CD4-positive, alpha-beta T cell treated with Interleukin-4 for 1 hour (primary cell): ENCODE measurements around the gene LSAMP.

Experiments used
- DNase-seq, 2 donors: peaks; one replicate each; pipeline ENCODE4 v3.0.0-alpha.2; 2020 to 2022

Gene LSAMP

DNA sequence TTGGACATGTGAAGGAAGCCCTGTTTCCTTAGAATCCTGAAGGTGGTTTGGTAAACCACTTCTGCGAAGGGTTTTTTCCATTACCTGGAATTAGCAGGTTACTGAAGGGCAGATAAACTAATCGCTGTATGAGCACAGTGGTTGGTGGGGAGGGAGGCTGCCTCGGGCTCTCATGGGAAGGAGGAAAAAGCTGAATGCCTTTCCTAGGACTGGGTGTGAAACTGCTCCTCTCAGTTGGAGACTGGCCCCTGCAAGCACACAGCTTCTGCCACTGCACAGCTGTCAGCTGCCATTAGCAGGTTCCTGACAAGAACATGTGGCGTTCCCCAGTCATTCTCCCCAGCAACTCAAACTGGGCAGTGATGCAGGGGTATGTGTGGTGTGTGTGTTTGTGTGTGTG is 445.7 kb downstream of the LSAMP start:
- DNase-seq = no peak

DNA sequence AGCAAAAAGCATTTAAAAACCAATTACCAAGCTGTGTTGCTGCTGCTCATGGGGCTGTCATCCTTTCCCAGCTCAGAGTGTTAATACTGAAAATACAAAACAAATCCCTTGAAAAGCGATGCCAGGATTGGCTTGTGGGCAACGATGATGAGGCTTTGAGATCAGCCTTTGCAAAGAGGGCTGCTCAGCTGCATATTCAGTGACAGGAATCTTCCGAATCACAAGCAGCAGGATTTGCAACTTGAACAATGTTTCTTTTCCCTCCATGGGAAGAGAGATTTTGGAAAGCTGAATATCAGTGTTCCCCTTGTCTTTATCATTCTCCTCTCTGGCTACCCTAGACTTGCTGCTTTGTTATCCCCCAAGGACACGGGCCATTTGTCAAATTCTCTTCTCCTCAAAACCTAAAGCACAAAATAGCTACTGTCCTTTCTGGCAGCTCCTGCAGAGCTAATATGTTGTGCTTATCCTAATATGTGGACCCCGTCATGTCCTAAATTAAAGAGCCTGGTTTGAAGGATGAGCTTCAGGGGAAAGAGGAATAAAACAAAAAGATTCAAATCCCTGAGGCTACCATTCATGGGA is 446.2 kb downstream of the LSAMP start:
- DNase-seq = no peak

DNA sequence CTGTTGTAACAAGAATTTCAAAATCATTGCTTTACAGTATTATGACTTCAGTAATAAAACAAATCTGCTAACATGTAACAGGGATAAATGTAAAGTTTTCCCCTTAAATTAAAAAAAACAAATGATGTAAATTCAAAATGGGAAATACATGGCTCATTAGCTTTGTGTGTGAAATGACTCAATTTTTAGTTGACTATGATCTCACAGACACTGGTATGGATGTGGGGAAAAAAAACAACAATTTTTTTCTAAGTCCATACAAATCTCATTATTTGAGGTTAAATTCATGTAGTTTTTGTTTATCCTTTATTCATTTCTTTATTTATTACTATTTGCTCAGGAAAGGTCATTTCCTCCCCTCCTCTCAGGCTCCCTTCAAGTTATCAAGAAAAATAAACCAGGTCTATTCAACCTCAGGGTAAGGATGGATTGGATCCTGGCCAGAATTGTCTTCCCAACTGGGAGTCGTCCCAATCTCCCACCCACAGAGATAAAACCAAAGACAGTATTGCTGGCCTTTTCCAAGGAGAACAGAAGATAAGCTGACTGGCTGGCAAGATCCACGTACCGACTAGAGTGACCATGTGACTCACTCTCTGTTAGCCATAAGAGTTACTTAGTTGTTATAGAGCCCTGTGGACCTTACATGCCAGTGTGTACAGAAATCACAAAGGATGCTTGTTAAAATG is 448.7 kb downstream of the LSAMP start:
- no peak for DNase-seq

DNA sequence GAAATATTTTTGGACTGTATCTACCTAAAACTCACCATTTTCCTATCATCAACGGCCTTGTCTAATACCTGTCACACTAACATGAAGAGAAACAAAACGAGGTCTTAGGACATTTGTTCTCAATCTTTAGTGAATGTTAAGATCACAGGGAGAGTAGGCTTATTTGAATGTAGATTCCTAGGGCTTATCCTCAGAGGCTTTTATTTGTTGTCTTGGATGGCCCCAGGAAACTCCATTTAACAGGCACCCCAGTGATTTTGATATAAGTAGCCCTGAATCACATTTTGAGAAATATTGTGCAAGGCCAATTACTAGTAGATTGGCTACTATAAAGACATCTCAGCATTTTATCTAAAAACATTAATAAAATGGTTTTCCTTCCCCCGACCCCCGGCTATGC is 454.6 kb downstream of the LSAMP start:
- DNase-seq = no peak

DNA sequence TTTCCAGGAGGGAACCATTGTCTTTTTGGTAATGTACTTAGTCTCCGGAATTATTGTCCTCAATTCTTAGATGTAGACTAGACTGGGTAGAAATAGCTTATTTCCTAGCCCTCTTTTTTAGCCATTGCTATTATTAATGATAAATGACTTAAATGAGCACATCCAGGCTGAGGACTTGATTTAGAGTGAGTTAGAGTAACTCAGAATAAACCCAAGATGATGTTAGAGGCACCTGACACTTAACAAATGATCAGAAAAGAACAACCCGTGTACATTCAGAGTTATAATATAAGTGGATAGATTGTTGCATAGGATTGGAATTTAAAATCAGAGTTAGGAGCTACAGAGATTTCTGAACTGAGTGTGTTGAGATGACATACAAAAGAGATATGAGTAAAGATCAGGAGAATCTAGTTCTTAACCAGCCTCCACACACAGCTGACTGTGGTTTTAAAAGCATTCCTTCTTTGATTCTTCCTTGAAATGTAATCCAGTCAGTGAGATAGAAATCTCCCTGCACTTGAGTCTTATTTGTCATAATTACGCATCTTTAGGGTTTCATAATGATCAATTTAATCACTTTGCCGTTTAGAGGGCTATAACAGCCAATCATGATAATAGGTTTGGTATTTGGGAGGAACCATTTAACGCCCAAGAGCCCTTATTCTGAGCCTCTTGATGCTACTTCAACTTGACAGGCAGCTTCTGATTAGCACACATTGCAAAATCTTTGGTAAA is 455.4 kb downstream of the LSAMP start:
- DNase-seq = no peak

DNA sequence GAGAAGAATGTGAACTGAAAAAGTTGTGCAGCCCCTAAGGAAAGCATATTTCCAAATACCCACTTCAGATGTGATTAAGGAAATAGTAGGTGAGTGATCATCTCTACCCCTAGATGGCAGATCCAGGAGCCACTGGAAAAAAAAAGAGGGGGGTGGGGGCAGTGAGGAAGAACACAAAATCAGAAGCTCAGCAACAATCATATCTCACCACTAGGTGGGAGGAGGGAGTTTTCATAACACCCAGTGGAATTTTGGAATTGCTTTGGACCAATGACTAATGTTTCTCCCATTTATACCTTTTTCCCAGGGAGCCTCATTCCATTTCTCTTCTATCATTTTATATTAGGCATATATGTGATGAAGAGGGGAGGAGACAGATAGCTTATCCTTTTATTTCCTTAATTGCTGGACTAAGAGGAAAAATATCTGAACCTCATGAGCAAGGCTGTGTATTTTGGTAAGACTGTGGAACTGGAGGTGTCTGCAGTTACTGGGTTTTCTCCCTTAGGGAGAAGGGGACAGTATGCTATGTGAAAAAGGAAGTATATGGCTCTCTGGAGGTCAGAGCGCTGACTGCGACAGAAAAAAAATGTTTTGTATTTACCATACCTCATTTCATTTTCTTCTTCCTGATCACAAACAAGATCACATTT is 458.6 kb downstream of the LSAMP start:
- no peak for DNase-seq

DNA sequence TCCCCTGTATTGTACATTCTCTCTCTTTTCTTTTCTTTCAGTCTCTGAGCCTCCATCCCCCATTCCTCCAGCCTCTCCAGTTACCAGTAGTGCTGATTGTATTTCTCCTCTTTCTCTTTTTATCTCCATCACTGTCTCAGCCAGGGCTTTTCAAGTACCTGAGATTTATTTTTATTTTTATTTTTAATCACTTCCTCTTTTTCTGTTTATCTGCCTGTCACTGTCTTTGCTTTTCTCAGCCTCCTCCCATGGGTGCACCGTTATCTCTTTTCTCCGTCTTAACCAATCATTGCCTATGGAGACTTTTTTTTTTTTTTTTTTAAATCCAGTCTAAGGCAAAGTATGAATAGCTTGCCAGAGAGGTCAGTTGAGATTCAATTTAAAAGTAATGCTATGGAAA is 462.7 kb downstream of the LSAMP start:
- no peak for DNase-seq

DNA sequence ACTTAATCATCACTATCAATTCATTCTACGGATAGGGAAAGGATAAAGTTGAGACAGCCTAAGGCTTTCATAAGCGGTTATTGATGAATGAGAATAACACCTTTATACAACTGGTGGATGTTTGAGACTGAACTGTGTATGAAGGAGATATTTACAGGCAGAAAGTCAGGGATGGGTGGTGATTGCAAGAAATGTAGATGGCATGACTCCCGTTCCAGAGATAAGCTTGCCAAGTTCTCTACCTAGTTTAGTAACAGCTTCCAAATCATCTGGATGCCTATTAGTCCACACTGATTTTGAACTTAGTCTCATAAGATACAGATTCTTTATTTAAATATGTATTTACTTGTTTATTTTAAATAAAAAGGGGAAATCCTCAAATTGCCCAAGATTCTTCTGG is 463.2 kb downstream of the LSAMP start:
- no peak for DNase-seq

DNA sequence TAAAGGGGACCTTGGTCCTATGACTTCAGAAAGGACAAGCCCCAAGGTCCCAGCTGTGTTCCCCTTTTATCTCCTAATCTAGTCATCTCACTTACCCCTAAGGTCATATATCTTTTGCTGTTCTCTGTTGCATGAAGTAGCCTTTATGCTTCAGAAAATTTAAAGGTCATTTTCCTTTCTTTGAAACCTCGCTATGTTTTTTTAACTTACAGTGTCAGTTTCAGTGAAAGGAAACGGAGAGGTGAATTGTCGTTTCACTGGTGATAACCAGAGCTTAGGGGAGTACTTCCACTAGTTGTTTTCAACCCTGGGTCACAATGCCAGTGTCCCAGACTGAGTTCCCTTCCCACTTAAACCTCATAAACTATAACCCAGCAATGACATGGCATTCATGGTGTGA is 464.6 kb downstream of the LSAMP start:
- DNase-seq = no peak

DNA sequence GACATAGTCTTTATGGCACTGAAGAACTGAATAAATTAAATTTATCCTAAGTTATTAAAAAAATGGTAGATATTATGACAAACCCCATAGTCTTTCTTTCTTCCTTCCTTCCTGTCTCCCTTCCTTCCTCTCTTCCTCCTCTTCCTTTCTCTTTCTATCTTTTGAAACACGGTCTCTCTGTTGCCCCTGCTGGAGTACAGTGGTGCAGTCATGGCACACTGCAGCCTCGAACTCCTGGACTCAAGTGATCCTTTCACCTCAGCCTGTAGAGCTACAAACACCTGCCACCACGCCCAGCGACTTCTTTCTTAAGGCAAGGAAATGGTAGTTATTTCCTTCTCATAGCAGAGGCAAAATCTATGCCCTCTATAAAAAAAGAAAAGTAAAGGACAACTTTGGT is 467.4 kb downstream of the LSAMP start:
- DNase-seq = no peak

DNA sequence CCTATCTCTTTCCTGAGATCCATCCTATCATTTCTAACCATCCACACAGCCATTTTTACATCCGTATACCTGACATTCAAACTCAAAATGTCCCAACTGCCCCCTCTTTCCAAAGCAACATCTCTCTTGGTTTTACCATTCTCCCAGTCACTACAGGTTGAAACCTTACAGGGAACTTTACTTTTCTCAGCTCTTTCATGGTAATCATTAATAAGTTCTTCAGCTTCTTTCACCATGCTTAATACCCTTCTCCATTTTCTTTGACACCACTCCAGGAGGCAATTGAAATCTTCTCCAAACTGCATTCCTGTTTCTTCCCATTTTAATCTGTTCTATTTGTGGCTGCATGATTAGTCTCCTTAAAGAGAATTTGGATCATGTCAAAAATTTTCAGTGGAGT is 469.5 kb downstream of the LSAMP start:
- no peak for DNase-seq

DNA sequence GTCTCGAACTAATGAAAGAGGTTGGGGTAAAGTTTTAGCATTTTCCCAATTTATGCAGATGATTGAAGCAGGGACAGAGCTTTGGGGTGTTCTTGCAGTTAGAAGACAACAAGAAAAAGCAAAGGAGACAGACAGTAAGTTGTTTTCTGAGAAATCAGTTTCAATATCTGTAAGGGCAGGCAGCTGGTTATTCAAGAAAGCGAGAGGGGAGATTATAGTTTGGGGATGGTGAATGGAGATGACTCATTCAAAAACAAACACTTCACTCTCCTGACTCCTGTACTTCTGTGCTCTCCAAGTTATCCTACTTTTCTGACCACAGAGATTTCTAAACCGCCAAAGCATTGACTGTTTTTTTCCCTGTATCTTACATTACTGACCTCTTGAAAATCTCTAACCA is 469.9 kb downstream of the LSAMP start:
- no peak for DNase-seq

DNA sequence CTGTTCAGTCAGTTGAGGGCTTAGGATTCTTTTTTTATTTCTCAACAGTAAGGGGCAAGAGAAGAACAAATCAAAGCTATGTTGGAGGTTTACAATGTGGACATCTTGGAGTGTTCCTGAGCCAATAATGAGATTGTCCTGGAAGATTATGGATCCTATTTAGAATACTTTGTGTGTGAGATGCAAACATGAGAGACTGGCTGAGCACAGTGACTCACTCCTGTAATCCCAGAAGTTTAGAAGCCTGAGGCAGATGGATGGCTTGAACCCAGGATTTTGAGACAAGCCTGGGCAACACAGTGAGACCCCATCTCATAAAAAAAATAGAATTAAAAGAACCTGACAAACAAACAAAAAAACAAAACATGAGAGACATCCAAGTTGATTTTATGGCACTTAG is 470.3 kb downstream of the LSAMP start:
- no peak for DNase-seq

DNA sequence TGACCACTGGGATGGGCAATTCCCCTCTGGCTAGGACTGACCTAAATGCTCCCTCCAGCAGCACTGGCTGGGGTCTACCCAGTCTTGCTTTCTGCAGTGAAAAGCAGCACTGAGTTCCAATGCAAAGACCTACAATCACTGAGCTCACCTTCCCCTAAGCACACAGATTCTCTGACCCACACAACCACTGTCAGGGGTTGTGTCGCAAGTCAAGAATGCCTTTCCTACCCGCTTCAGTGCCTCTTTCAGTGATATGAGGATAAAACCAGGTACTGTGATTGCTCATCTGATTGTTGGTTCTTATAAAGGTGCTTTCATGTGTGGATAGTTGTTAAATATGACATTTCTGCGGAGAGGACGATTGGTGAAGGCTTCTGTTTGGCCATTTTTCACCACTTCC is 476.4 kb downstream of the LSAMP start:
- no peak for DNase-seq

DNA sequence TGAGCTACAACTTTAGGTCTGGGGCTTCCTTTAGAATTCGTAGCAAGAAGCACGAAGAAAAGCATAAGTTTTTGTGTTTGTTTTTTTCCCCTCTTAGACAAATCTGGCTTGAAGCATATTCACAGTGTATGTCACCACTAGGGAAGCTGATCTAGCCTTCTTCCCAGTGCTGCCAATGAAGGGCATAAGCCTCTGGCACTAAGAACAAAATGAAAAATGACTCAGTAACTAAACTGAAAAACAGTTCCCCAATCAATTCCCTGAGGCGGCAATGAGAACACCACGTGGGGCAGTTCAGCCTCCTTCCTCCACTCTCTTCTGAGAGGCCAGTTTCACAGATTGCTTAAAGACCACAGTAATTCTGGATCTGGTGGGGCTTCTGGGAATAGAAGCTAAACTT is 483.9 kb downstream of the LSAMP start:
- DNase-seq = no peak

DNA sequence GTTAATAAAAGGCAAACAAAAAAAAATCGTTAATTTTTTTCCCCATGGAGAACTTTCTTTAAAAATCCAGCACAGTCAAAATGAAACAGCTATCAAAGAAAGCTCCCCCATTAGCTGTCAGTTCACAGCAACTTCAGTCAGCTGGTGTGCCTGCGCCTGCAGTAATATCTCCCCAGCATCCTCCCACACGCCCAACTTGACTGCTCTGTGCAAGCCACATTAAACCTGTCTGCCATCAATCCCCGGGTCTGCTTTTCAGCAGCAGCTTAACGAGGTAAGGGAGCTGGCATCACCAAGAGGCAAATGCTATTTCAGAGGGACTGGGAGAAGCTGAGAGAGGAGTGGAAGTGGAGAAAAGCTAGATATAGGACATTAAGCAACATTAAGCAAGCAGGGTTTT is 484.5 kb downstream of the LSAMP start:
- DNase-seq = no peak

DNA sequence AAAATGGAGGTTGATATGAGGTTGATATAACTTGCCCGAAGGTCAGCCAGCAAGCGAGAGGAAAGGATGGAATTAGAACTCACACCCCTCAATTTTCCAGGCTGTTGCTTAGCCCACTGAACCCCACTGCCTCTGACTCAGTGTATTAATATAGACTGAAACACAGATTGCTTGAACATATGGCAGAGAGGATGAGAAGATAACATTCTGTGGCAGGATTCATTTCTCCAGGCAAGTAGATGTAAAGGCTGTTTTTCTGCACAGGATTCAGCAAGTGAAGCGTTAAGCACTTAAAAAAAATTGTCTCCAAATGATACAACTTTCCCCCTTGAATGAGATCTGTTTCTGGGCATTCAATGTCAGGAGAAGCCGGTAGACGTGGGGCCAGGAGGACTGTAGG is 486.8 kb downstream of the LSAMP start:
- DNase-seq = no peak

DNA sequence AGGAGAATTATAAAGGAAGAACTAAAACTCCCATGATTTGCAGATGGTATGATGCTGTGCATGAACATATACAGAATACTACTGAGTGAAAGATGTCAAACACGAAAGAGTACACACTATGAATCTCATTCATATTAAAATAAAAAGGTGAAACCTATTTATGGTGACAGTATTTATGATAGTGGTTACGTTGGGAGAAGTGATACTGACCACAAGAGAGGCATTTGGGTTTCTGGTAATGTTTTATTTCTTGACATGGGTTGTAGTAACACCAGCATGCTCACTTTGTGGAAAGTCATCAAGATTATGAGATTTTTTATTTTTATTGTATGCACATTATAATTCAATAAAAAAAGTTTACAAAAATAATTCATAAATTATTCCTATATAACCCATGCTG is 498.0 kb downstream of the LSAMP start:
- no peak for DNase-seq

DNA sequence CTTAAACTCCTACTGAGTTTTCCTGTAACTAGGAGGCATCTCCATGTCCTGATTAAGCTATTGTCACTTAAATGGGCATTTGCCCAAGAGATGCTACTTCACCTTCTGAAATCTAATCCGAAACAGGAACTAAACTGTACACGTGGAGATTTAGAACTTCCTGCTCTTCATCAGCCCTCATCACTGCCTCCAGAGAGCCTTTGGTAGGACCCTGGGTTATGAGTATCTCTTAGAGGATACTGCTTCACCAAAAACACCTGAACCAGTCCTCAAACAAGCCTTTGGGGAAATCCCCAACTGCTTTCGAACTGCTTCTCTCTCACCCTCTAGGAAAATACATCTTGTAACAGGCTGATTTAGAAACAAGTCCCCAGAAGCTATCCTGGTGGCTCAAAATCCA is 501.7 kb downstream of the LSAMP start:
- no peak for DNase-seq

DNA sequence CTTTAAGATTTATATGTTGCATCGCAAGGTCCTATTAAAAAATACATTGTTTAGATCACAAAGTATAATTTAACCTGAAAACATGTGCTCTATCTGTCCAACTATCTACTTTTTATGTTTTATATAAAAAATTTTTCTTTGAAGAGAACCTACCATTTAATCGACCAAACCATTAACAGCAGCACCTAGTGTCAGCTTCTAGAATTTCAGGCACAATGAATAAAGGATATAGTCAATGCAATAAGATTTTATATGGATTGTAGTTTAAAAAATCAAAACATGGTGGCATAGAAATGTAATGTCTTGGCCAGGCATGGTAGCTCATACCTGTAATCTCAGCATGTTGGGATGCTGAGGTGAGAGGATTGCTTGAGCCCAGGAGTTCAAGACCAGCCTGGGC is 508.2 kb downstream of the LSAMP start:
- DNase-seq = no peak

DNA sequence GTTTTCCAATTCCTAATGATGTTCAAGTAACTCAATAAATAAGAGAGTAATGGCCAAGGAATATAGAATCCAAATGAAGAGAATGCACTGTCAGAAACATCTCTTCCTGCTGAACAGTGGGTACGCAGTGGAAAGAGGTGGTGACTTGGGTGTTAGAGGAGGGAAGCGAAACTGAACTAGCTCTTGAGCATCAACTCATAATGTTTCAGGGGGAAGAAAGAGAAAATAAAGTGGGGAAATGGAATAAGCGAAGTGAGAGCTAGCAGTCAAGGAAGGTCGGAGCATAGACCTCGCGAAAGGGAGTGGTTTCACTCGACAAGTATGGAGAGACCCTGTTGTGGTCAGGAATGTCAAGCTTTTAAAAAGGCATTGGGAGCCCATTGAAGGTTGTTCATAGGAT is 512.5 kb downstream of the LSAMP start:
- no peak for DNase-seq

DNA sequence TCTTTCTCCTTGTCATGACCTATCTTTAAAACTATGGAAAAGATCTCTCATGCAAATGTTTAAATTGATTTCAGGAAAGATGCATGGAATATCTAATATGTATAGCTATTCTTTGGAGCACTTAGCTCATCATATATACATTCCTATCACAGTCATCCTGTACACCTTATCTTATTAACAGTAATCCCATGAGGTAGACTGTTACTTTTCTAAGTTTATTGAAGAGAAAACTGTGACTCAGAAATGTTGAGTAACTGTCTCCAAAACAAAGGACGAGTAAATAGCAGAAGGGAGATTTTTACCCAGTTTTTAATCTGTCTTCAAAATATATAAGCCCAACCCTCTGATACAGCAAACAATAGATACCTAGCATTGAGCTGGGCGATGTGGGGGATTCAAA is 513.7 kb downstream of the LSAMP start:
- no peak for DNase-seq

DNA sequence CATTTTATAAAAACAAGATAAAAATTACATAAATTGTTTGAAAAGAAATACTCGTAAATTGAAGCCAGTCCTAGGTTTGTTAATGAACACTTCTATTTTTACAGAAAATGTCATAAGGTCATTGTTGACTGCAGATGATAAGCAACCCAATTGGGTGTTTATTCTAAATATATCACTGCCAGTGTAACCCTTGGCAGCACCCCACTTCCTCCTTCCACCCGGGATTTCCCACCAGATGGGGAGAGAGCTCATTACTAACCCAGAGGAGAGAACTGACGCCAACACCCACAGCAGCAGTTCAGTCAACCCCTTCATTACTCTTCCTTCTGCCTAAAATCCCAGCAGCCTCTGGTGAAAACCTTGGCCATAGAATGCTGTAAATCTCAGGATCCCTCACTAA is 514.4 kb downstream of the LSAMP start:
- no peak for DNase-seq

DNA sequence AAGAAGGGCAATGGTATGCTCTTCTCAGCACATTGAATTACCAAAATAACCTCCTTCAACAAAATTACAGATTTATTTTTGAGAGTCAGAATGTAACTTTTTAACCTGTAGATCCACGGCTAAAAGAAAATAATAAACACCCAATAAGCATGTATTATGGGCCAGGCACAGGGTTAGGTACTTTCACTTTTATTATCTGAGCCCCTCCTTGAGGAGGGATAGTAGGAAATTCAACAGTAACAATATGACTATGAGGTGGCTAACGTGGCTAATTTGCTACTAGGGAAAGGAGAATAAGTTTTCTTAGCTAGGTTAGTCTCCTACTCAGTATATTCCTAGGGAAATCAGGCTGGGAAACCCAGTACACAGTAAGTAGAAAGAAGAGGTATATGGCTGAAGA is 515.1 kb downstream of the LSAMP start:
- DNase-seq = no peak
